SU-DHL-6 (cell line): ENCODE measurements around the gene GTF2H2C.

ENCODE experiments used
- H2AFZ ChIP-seq: fragments of 200-600 bp; sonication (generic); 2 replicates; pipeline ENCODE4 v1.6.1; 2014; ENCODE audit warnings: low read depth, mild to moderate bottlenecking, moderate library complexity, mixed read lengths, antibody characterized with exemption, low read length; ENCODE audit not compliant: severe bottlenecking
- H3F3A ChIP-seq: fragments of 200-600 bp; shearing (Covaris generic); 2 replicates; pipeline ENCODE4 v1.6.0; 2016; ENCODE audit warnings: antibody characterized with exemption, mild to moderate bottlenecking; ENCODE audit not compliant: insufficient read depth
- H3K27ac ChIP-seq: fragments of 200-600 bp; sonication (generic); 2 replicates; pipeline ENCODE4 v1.5.1; 2016; ENCODE audit warnings: low read depth, mild to moderate bottlenecking, low read length, moderate library complexity, mixed read lengths
- H3K27me3 ChIP-seq: fragments of 200-600 bp; sonication (generic), shearing (Covaris generic); 2 replicates; pipeline ENCODE4 v1.6.0; 2014; ENCODE audit warnings: mild to moderate bottlenecking, low read length
- H3K36me3 ChIP-seq: fragments of 200-600 bp; sonication (generic); 2 replicates; pipeline ENCODE4 v1.6.1; 2014; ENCODE audit warnings: mild to moderate bottlenecking, low read length, mixed read lengths
- H3K4me2 ChIP-seq: fragments of 300-600, 200-600 bp; shearing (Covaris generic), sonication (generic); 2 replicates; pipeline ENCODE4 v1.6.0; 2014; ENCODE audit warnings: low read length, low read depth, mild to moderate bottlenecking; ENCODE audit not compliant: poor library complexity, severe bottlenecking
- H3K4me3 ChIP-seq: fragments of 200-600 bp; sonication (generic); 2 replicates; pipeline ENCODE4 v1.5.1; 2014; ENCODE audit warnings: antibody characterized with exemption, low read length, mild to moderate bottlenecking, mixed read lengths; ENCODE audit not compliant: insufficient read depth, poor library complexity, severe bottlenecking
- H3K79me2 ChIP-seq: fragments of 200-600 bp; sonication (generic); 2 replicates; pipeline ENCODE4 v1.6.1; 2014; ENCODE audit warnings: mild to moderate bottlenecking, low read length, moderate library complexity; ENCODE audit not compliant: insufficient read depth
- H3K9ac ChIP-seq: fragments of 200-600 bp; sonication (generic); 2 replicates; pipeline ENCODE4 v1.7.0; 2014; ENCODE audit warnings: mild to moderate bottlenecking, low read length
- H3K9me2 ChIP-seq: fragments of 200-600 bp; sonication (generic); replicated peaks from 2 replicates; pipeline ENCODE4 v1.6.1; 2014; ENCODE audit warnings: low read length; ENCODE audit not compliant: insufficient read depth
- H3K9me3 ChIP-seq: fragments of 200-600 bp; sonication (generic); 2 replicates; pipeline ENCODE4 v1.6.1; 2014; ENCODE audit warnings: low read length, mixed read lengths; ENCODE audit not compliant: insufficient read depth
- H4K20me1 ChIP-seq: fragments of 200-600 bp; sonication (generic); 2 replicates; pipeline ENCODE4 v1.6.1; 2014; ENCODE audit warnings: low read depth, mild to moderate bottlenecking, antibody characterized with exemption, low read length, moderate library complexity, mixed read lengths
- EZH2phosphoT487 ChIP-seq: fragments of 200-600 bp; sonication (generic), shearing (Covaris generic); conservative IDR thresholded peaks from 2 replicates; pipeline ENCODE4 v1.6.1; 2018; ENCODE audit warnings: mild to moderate bottlenecking, antibody characterized with exemption, low read length, moderate library complexity, mixed read lengths
- TF ChIP-seq, protein P1 (sequence below): fragments of 200-600 bp; sonication (generic); IDR thresholded peaks from one replicate; pipeline ENCODE4 v1.5.1; 2017; ENCODE audit warnings: antibody characterized with exemption, mild to moderate bottlenecking, low read length, moderate library complexity; ENCODE audit not compliant: insufficient read depth, poor library complexity, severe bottlenecking

The GTF2H2C gene

DNA sequence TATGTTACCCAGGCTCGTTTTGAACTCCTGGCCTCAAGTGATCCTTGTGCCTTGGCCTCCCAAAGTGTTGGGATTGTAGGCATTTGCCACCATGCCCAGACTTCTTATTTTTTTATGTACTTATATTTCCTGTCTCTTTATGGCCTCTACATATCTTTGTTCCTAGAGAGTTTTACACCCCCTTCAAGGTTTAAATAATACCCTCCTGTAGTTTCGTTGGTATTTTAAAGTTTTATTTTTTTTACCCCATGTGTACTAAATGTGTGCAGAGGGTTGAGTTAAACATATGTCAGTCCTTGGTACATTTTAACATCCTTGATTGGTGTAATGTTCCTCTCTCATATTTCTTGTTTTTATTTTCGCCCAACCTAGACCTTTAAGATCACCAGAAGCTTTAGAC lies 38.0 kb upstream of the GTF2H2C start:
- Histone ChIP-seq H3K36me3 (no peaks in the 10 kb centered on the region), H3F3A (no peaks in the 10 kb centered on the region), H3K4me2 (no peak overlapping the region)

GRCh38 chr5:69525490-69525889 lies 34.5 kb upstream of the GTF2H2C start:
- Histone ChIP-seq H2AFZ (no peak overlapping the region), H3K36me3 (no peaks in the 10 kb centered on the region), H3K27me3 (no peaks in the 10 kb centered on the region), H3K4me3 (no peak overlapping the region), H4K20me1 (no peaks in the 10 kb centered on the region), H3K79me2 (no peaks in the 10 kb centered on the region), H3K9me2 (no peaks in the 10 kb centered on the region), H3F3A (no peaks in the 10 kb centered on the region), H3K27ac (no peak overlapping the region), H3K9ac (no peak overlapping the region), H3K9me3 (no peaks in the 10 kb centered on the region), H3K4me2 (no peak overlapping the region)
- TF ChIP-seq, protein P1, sequence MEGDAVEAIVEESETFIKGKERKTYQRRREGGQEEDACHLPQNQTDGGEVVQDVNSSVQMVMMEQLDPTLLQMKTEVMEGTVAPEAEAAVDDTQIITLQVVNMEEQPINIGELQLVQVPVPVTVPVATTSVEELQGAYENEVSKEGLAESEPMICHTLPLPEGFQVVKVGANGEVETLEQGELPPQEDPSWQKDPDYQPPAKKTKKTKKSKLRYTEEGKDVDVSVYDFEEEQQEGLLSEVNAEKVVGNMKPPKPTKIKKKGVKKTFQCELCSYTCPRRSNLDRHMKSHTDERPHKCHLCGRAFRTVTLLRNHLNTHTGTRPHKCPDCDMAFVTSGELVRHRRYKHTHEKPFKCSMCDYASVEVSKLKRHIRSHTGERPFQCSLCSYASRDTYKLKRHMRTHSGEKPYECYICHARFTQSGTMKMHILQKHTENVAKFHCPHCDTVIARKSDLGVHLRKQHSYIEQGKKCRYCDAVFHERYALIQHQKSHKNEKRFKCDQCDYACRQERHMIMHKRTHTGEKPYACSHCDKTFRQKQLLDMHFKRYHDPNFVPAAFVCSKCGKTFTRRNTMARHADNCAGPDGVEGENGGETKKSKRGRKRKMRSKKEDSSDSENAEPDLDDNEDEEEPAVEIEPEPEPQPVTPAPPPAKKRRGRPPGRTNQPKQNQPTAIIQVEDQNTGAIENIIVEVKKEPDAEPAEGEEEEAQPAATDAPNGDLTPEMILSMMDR = no peak
- no peak for TF ChIP-seq EZH2phosphoT487

More for the DNA sequence above, 38.0 kb upstream of the GTF2H2C start:
- Histone ChIP-seq H3K9me3 (no peaks in the 10 kb centered on the region), H3K79me2 (no peaks in the 10 kb centered on the region), H4K20me1 (no peaks in the 10 kb centered on the region), H3K9me2 (no peaks in the 10 kb centered on the region), H3K9ac (no peak overlapping the region), H3K4me3 (no peak overlapping the region), H2AFZ (no peak overlapping the region), H3K27me3 (no peaks in the 10 kb centered on the region), H3K27ac (no peak overlapping the region)
- TF ChIP-seq, protein P1 = no peak
- no peak for TF ChIP-seq EZH2phosphoT487

GRCh38 chr5:69526660-69527059 lies 33.3 kb upstream of the GTF2H2C start:
- no peak overlapping the region for H2AFZ ChIP-seq
- TF ChIP-seq, protein P1 = no peak
- no peak for TF ChIP-seq EZH2phosphoT487
- H3K4me2 ChIP-seq = no peak overlapping the region
- no peaks in the 10 kb centered on the region for H3K9me3 ChIP-seq
- no peaks in the 10 kb centered on the region for H3K9me2 ChIP-seq
- no peak overlapping the region for H3K4me3 ChIP-seq
- H3K79me2 ChIP-seq = no peaks in the 10 kb centered on the region
- H3K9ac ChIP-seq = no peak overlapping the region
- no peak overlapping the region for H3K27ac ChIP-seq
- H3K27me3 ChIP-seq = no peaks in the 10 kb centered on the region
- no peaks in the 10 kb centered on the region for H3K36me3 ChIP-seq
- H3F3A ChIP-seq = no peaks in the 10 kb centered on the region
- no peaks in the 10 kb centered on the region for H4K20me1 ChIP-seq
